ENCODE measurements around the gene SERPINI2. TPM values are rescaled to one million over a fixed set of nuclear protein-coding genes. Genes with fewer than 3 reads are reported as not detected.

The SERPINI2 gene
- polyA plus RNA-seq (2013, experiment 1 of 2), result 0.44 TPM
- not detected for polyA plus RNA-seq (2013, experiment 2 of 2)

- H3K9me3 ChIP-seq (ENCODE audit: control insufficient read depth, low read length), result no peaks in the 10 kb centered on the region
- WGBS, 2 experiments (ENCODE audit: insufficient coverage in 2 of 2), result 96% methylated on average over 2 of the region's 4 CpGs; no CpG with 5 or more reads in 1 of the 2 experiments
- H3K27ac ChIP-seq (ENCODE audit: low read depth, low read length, severe bottlenecking), result no peak within 1 kb of the TSS
Measured at GRCh38 chr3:167473863-167474262, at the start of gene SERPINI2. Gene SERPINI2 (minus strand): TSS chr3:167474042. CDS start chr3:167471834, 2,208 bp downstream.

GRCh38 chr3:167521006-167521355 lies 47.1 kb upstream of the SERPINI2 start:
- Histone ChIP-seq H3K9me3 (ENCODE audit: control insufficient read depth, low read length) (no peaks in the 10 kb centered on the region), H3K4me3 (ENCODE audit: extremely low read depth, insufficient read depth, low read length, poor library complexity, severe bottlenecking) (no peak overlapping the region), H3K27ac (ENCODE audit: low read depth, low read length, severe bottlenecking) (no peak overlapping the region), H3K36me3 (ENCODE audit: control insufficient read depth, insufficient read depth, low read length) (no peaks in the 10 kb centered on the region), H3K4me1 (ENCODE audit: control insufficient read depth, insufficient read depth, low read length, poor library complexity, severe bottlenecking) (no peaks in the 10 kb centered on the region)

More at GRCh38 chr3:167473863-167474262, at the start of gene SERPINI2:
- Histone ChIP-seq H3K4me1 (ENCODE audit: control insufficient read depth, insufficient read depth, low read length, poor library complexity, severe bottlenecking) (no peaks in the 10 kb centered on the region), H3K36me3 (ENCODE audit: control insufficient read depth, insufficient read depth, low read length) (no peaks in the 10 kb centered on the region), H3K4me3 (ENCODE audit: extremely low read depth, insufficient read depth, low read length, poor library complexity, severe bottlenecking) (no peak within 1 kb of the TSS)

- no CpG with 5 or more reads among the region's 2 CpGs for WGBS, 2 experiments (ENCODE audit: insufficient coverage in 2 of 2)
- Histone ChIP-seq H3K36me3 (ENCODE audit: control insufficient read depth, insufficient read depth, low read length) (no peaks in the 10 kb centered on the region), H3K27ac (ENCODE audit: low read depth, low read length, severe bottlenecking) (no peak overlapping the region), H3K4me1 (ENCODE audit: control insufficient read depth, insufficient read depth, low read length, poor library complexity, severe bottlenecking) (no peaks in the 10 kb centered on the region), H3K4me3 (ENCODE audit: extremely low read depth, insufficient read depth, low read length, poor library complexity, severe bottlenecking) (no peak overlapping the region), H3K9me3 (ENCODE audit: control insufficient read depth, low read length) (no peaks in the 10 kb centered on the region)
Measured at GRCh38 chr3:167520266-167521005, 46.6 kb upstream of the SERPINI2 start.

GRCh38 chr3:167507954-167508353 lies 34.1 kb upstream of the SERPINI2 start:
- H3K27ac ChIP-seq (ENCODE audit: low read depth, low read length, severe bottlenecking), result no peak overlapping the region
- 71% methylated on average over 1 of the region's 1 CpG; no CpG with 5 or more reads in 1 of the 2 experiments for WGBS, 2 experiments (ENCODE audit: insufficient coverage in 2 of 2)
- H3K4me3 ChIP-seq (ENCODE audit: extremely low read depth, insufficient read depth, low read length, poor library complexity, severe bottlenecking), result no peak overlapping the region
- no peaks in the 10 kb centered on the region for H3K4me1 ChIP-seq (ENCODE audit: control insufficient read depth, insufficient read depth, low read length, poor library complexity, severe bottlenecking)
- H3K9me3 ChIP-seq (ENCODE audit: control insufficient read depth, low read length), result no peaks in the 10 kb centered on the region
- H3K36me3 ChIP-seq (ENCODE audit: control insufficient read depth, insufficient read depth, low read length), result no peaks in the 10 kb centered on the region

GRCh38 chr3:167502401-167502800 lies 28.6 kb upstream of the SERPINI2 start:
- WGBS, 2 experiments (ENCODE audit: insufficient coverage in 2 of 2), result 78 to 90% methylated on average over 2 of the region's 2 CpGs
- no peaks in the 10 kb centered on the region for H3K36me3 ChIP-seq (ENCODE audit: control insufficient read depth, insufficient read depth, low read length)
- H3K4me3 ChIP-seq (ENCODE audit: extremely low read depth, insufficient read depth, low read length, poor library complexity, severe bottlenecking), result no peak overlapping the region
- H3K4me1 ChIP-seq (ENCODE audit: control insufficient read depth, insufficient read depth, low read length, poor library complexity, severe bottlenecking), result no peaks in the 10 kb centered on the region
- no peak overlapping the region for H3K27ac ChIP-seq (ENCODE audit: low read depth, low read length, severe bottlenecking)
- H3K9me3 ChIP-seq (ENCODE audit: control insufficient read depth, low read length), result no peaks in the 10 kb centered on the region

- Histone ChIP-seq H3K9me3 (ENCODE audit: control insufficient read depth, low read length) (no peaks in the 10 kb centered on the region), H3K36me3 (ENCODE audit: control insufficient read depth, insufficient read depth, low read length) (no peaks in the 10 kb centered on the region), H3K4me3 (ENCODE audit: extremely low read depth, insufficient read depth, low read length, poor library complexity, severe bottlenecking) (no peak overlapping the region), H3K27ac (ENCODE audit: low read depth, low read length, severe bottlenecking) (no peak overlapping the region), H3K4me1 (ENCODE audit: control insufficient read depth, insufficient read depth, low read length, poor library complexity, severe bottlenecking) (no peaks in the 10 kb centered on the region)
- 100% methylated on average over 1 of the region's 3 CpGs for whole genome bisulfite sequencing, 2 experiments (ENCODE audit: insufficient coverage in 2 of 2)
Measured at GRCh38 chr3:167501941-167502340, 28.1 kb upstream of the SERPINI2 start.

GRCh38 chr3:167497903-167498302 lies 24.1 kb upstream of the SERPINI2 start:
- no peaks in the 10 kb centered on the region for H3K4me1 ChIP-seq (ENCODE audit: control insufficient read depth, insufficient read depth, low read length, poor library complexity, severe bottlenecking)
- no peaks in the 10 kb centered on the region for H3K36me3 ChIP-seq (ENCODE audit: control insufficient read depth, insufficient read depth, low read length)
- WGBS, 2 experiments (ENCODE audit: insufficient coverage in 2 of 2), result 91 to 92% methylated on average over 3 to 6 of the region's 7 CpGs
- H3K4me3 ChIP-seq (ENCODE audit: extremely low read depth, insufficient read depth, low read length, poor library complexity, severe bottlenecking), result no peak overlapping the region
- no peaks in the 10 kb centered on the region for H3K9me3 ChIP-seq (ENCODE audit: control insufficient read depth, low read length)
- H3K27ac ChIP-seq (ENCODE audit: low read depth, low read length, severe bottlenecking), result no peak overlapping the region

GRCh38 chr3:167493244-167493643 lies 19.4 kb upstream of the SERPINI2 start:
- no peak overlapping the region for H3K27ac ChIP-seq (ENCODE audit: low read depth, low read length, severe bottlenecking)
- no peaks in the 10 kb centered on the region for H3K4me1 ChIP-seq (ENCODE audit: control insufficient read depth, insufficient read depth, low read length, poor library complexity, severe bottlenecking)
- H3K4me3 ChIP-seq (ENCODE audit: extremely low read depth, insufficient read depth, low read length, poor library complexity, severe bottlenecking), result no peak overlapping the region
- no peaks in the 10 kb centered on the region for H3K9me3 ChIP-seq (ENCODE audit: control insufficient read depth, low read length)
- no peaks in the 10 kb centered on the region for H3K36me3 ChIP-seq (ENCODE audit: control insufficient read depth, insufficient read depth, low read length)
- 81 to 90% methylated on average over 1 to 3 of the region's 3 CpGs for WGBS, 2 experiments (ENCODE audit: insufficient coverage in 2 of 2)

- Histone ChIP-seq H3K4me3 (ENCODE audit: extremely low read depth, insufficient read depth, low read length, poor library complexity, severe bottlenecking) (no peak overlapping the region), H3K4me1 (ENCODE audit: control insufficient read depth, insufficient read depth, low read length, poor library complexity, severe bottlenecking) (no peaks in the 10 kb centered on the region), H3K9me3 (ENCODE audit: control insufficient read depth, low read length) (no peaks in the 10 kb centered on the region), H3K36me3 (ENCODE audit: control insufficient read depth, insufficient read depth, low read length) (no peaks in the 10 kb centered on the region), H3K27ac (ENCODE audit: low read depth, low read length, severe bottlenecking) (no peak overlapping the region)
Measured at GRCh38 chr3:167491621-167492020, 17.8 kb upstream of the SERPINI2 start.

- 91% methylated on average over 1 of the region's 1 CpG; no CpG with 5 or more reads in 1 of the 2 experiments for WGBS, 2 experiments (ENCODE audit: insufficient coverage in 2 of 2)
- H3K27ac ChIP-seq (ENCODE audit: low read depth, low read length, severe bottlenecking), result no peak overlapping the region
- H3K4me1 ChIP-seq (ENCODE audit: control insufficient read depth, insufficient read depth, low read length, poor library complexity, severe bottlenecking), result no peaks in the 10 kb centered on the region
- no peak overlapping the region for H3K4me3 ChIP-seq (ENCODE audit: extremely low read depth, insufficient read depth, low read length, poor library complexity, severe bottlenecking)
- H3K9me3 ChIP-seq (ENCODE audit: control insufficient read depth, low read length), result no peaks in the 10 kb centered on the region
- no peaks in the 10 kb centered on the region for H3K36me3 ChIP-seq (ENCODE audit: control insufficient read depth, insufficient read depth, low read length)
Measured at GRCh38 chr3:167489571-167489970, 15.7 kb upstream of the SERPINI2 start.

GRCh38 chr3:167487556-167487955 lies 13.7 kb upstream of the SERPINI2 start:
- H3K4me3 ChIP-seq (ENCODE audit: extremely low read depth, insufficient read depth, low read length, poor library complexity, severe bottlenecking), result no peak overlapping the region
- no peaks in the 10 kb centered on the region for H3K9me3 ChIP-seq (ENCODE audit: control insufficient read depth, low read length)
- WGBS, 2 experiments (ENCODE audit: insufficient coverage in 2 of 2), result 90 to 95% methylated on average over 2 to 3 of the region's 3 CpGs
- H3K4me1 ChIP-seq (ENCODE audit: control insufficient read depth, insufficient read depth, low read length, poor library complexity, severe bottlenecking), result no peaks in the 10 kb centered on the region
- H3K27ac ChIP-seq (ENCODE audit: low read depth, low read length, severe bottlenecking), result no peak overlapping the region
- H3K36me3 ChIP-seq (ENCODE audit: control insufficient read depth, insufficient read depth, low read length), result no peaks in the 10 kb centered on the region
